H9 (cell line): Measurements from ENCODE around the gene KIAA0513. TPM values are rescaled to one million over a fixed set of nuclear protein-coding genes. Genes with fewer than 3 reads are reported as not detected.

Experiments used
- DNase-seq: peaks from one replicate; pipeline ENCODE4 v3.0.0-alpha.2; 2017
- H2AFZ ChIP-seq: one replicate; pipeline ENCODE4 v1.6.1; 2013; ENCODE audit warnings: mild to moderate bottlenecking, low read length, control low read depth, moderate library complexity
- H2AK5ac ChIP-seq: 2 replicates; pipeline ENCODE4 v1.6.1; 2013; ENCODE audit warnings: low read length, control low read depth, mixed read lengths; ENCODE audit not compliant: insufficient read length
- H2BK120ac ChIP-seq: one replicate; pipeline ENCODE4 v1.6.1; 2013; ENCODE audit warnings: low read depth, mild to moderate bottlenecking, low read length, control low read depth, inconsistent platforms; ENCODE audit not compliant: poor library complexity, severe bottlenecking
- H2BK12ac ChIP-seq: 2 replicates; pipeline ENCODE4 v1.6.1; 2013; ENCODE audit warnings: low read length, control low read depth, mixed read lengths, low read depth; ENCODE audit not compliant: insufficient read length
- H2BK15ac ChIP-seq: 2 replicates; pipeline ENCODE4 v1.6.1; 2013; ENCODE audit warnings: low read depth, low read length, control low read depth
- H2BK20ac ChIP-seq: one replicate; pipeline ENCODE4 v1.6.1; 2013; ENCODE audit warnings: low read depth, mild to moderate bottlenecking, low read length, control low read depth, inconsistent platforms; ENCODE audit not compliant: poor library complexity, severe bottlenecking
- H2BK5ac ChIP-seq: 2 replicates; pipeline ENCODE4 v1.6.1; 2013; ENCODE audit warnings: low read length, control low read depth, mixed read lengths; ENCODE audit not compliant: insufficient read length
- H3K14ac ChIP-seq: 2 replicates; pipeline ENCODE4 v1.6.1; 2013; ENCODE audit warnings: low read length, control low read depth; ENCODE audit not compliant: insufficient read depth
- H3K18ac ChIP-seq: 2 replicates; pipeline ENCODE4 v1.6.1; 2013; ENCODE audit warnings: low read depth, mild to moderate bottlenecking, mixed read lengths, low read length, control low read depth; ENCODE audit not compliant: insufficient read length
- H3K23ac ChIP-seq: 2 replicates; pipeline ENCODE4 v1.6.1; 2013; ENCODE audit warnings: low read length, control low read depth, mixed read lengths, low read depth; ENCODE audit not compliant: insufficient read length
- H3K23me2 ChIP-seq: 2 replicates; pipeline ENCODE4 v1.6.1; 2013; ENCODE audit warnings: low read depth, mild to moderate bottlenecking, mixed read lengths, low read length, control low read depth; ENCODE audit not compliant: insufficient read length, poor library complexity, severe bottlenecking
- H3K27ac ChIP-seq: 2 replicates; pipeline ENCODE4 v1.5.1; 2013; ENCODE audit warnings: low read length, control low read depth, mixed read lengths, low read depth; ENCODE audit not compliant: insufficient read length
- H3K27me3 ChIP-seq: 2 replicates; pipeline ENCODE4 v1.6.1; 2013; ENCODE audit warnings: low read length, control low read depth, inconsistent platforms; ENCODE audit not compliant: insufficient read depth
- H3K4ac ChIP-seq: 2 replicates; pipeline ENCODE4 v1.6.1; 2013; ENCODE audit warnings: low read depth, mild to moderate bottlenecking, control low read depth, inconsistent platforms, low read length, moderate library complexity
- H3K4me1 ChIP-seq: 2 replicates; pipeline ENCODE4 v1.6.1; 2013; ENCODE audit warnings: low read length, control low read depth, inconsistent platforms; ENCODE audit not compliant: insufficient read depth
- H3K4me2 ChIP-seq: 2 replicates; pipeline ENCODE4 v1.6.1; 2013; ENCODE audit warnings: low read length, control low read depth, mixed read lengths; ENCODE audit not compliant: insufficient read length, insufficient read depth
- H3K56ac ChIP-seq: 2 replicates; pipeline ENCODE4 v1.6.1; 2013; ENCODE audit warnings: low read depth, mild to moderate bottlenecking, mixed read lengths, low read length, control low read depth; ENCODE audit not compliant: insufficient read length
- H3K79me1 ChIP-seq: 2 replicates; pipeline ENCODE4 v1.6.1; 2013; ENCODE audit warnings: low read depth, mild to moderate bottlenecking, moderate library complexity, low read length, control low read depth, inconsistent platforms; ENCODE audit not compliant: insufficient read depth, poor library complexity, severe bottlenecking
- H3K79me2 ChIP-seq: 2 replicates; pipeline ENCODE4 v1.6.1; 2013; ENCODE audit warnings: low read length, control low read depth, inconsistent platforms; ENCODE audit not compliant: insufficient read depth
- H3K9ac ChIP-seq: 2 replicates; pipeline ENCODE4 v1.6.1; 2013; ENCODE audit warnings: low read length, control low read depth, mixed read lengths; ENCODE audit not compliant: insufficient read length; ENCODE audit errors: extremely low read depth
- H3K9me3 ChIP-seq: one replicate; pipeline ENCODE4 v1.6.1; 2013; ENCODE audit warnings: low read depth, low read length, inconsistent platforms; ENCODE audit not compliant: control insufficient read depth
- H3T11ph ChIP-seq: one replicate; pipeline ENCODE4 v1.6.1; 2013; ENCODE audit warnings: mild to moderate bottlenecking, low read length, control low read depth, inconsistent platforms
- H4K20me1 ChIP-seq: one replicate; pipeline ENCODE4 v1.6.1; 2013; ENCODE audit not compliant: control insufficient read depth, insufficient read length, insufficient read depth
- H4K5ac ChIP-seq: 2 replicates; pipeline ENCODE4 v1.6.1; 2013; ENCODE audit warnings: low read depth, mild to moderate bottlenecking, mixed read lengths, low read length, control low read depth; ENCODE audit not compliant: insufficient read length
- H4K8ac ChIP-seq: replicated peaks from 2 replicates; pipeline ENCODE4 v1.6.1; 2013; ENCODE audit warnings: low read length, control low read depth, mixed read lengths, low read depth; ENCODE audit not compliant: insufficient read length
- H4K91ac ChIP-seq: 2 replicates; pipeline ENCODE4 v1.6.1; 2013; ENCODE audit warnings: low read depth, mild to moderate bottlenecking, moderate library complexity, mixed read lengths, low read length, control low read depth; ENCODE audit not compliant: insufficient read length
- H3K27ac Mint-ChIP-seq, 3 experiments: 2 replicates in 2 of 3; 3 replicates in 1 of 3; pipeline ENCODE4 v1.8.0; 2020 to 2021; ENCODE audit warnings: mixed read lengths in 3 of 3, mild to moderate bottlenecking in 1 of 3, moderate library complexity in 1 of 3
- H3K27me3 Mint-ChIP-seq: 2 replicates; pipeline ENCODE4 v1.8.0; 2021; ENCODE audit warnings: low read depth, mild to moderate bottlenecking, moderate library complexity, mixed read lengths
- H3K36me3 Mint-ChIP-seq, 3 experiments: 2 replicates in 2 of 3; 3 replicates in 1 of 3; pipeline ENCODE4 v1.8.0; 2020 to 2021; ENCODE audit warnings: low read depth in 3 of 3, mixed read lengths in 3 of 3; ENCODE audit not compliant: insufficient read depth in 1 of 3
- H3K4me1 Mint-ChIP-seq, 2 experiments: 2 replicates each; pipeline ENCODE4 v1.8.0; 2020; ENCODE audit warnings: mixed read lengths in 2 of 2
- H3K4me3 Mint-ChIP-seq, 2 experiments: 2 replicates in 1 of 2; 3 replicates in 1 of 2; pipeline ENCODE4 v1.8.0; 2020 to 2021; ENCODE audit warnings: mild to moderate bottlenecking in 2 of 2, mixed read lengths in 2 of 2, moderate library complexity in 1 of 2
- H3K9me3 Mint-ChIP-seq, 2 experiments: 2 replicates in 1 of 2; 3 replicates in 1 of 2; pipeline ENCODE4 v1.8.0; 2020; ENCODE audit warnings: mild to moderate bottlenecking in 2 of 2, mixed read lengths in 2 of 2, moderate library complexity in 1 of 2
- WGBS: extraction: QIAGEN DNeasy Blood & Tissue Kit; methylation state at CpG from one replicate; pipeline ENCODE4 v1.1.7; 2013; ENCODE audit warnings: missing lambda C conversion rate, low lambda C conversion rate, mixed read lengths; ENCODE audit not compliant: insufficient read length; ENCODE audit errors: extremely low coverage; 5-methylcytosine and 5-hydroxymethylcytosine counted together
- total RNA-seq: library from RNA; stranded (reverse); gene quantifications from 2 replicates; pipeline ENCODE4 v1.2.1, GENCODE V29; 2021
- TF ChIP-seq, protein P1 (sequence below): fragments of 200-600 bp; sonication (generic); conservative IDR thresholded peaks from 3 replicates; pipeline ENCODE4 v1.8.0; 2021; ENCODE audit warnings: antibody characterized with exemption, mild to moderate bottlenecking

KIAA0513 gene
- total RNA-seq, 1 experiment from 2014 or later: 4.7 TPM

- H3K9me3 Mint-ChIP-seq: no peaks in the 10 kb centered on the region
These were observed 24.1 kb downstream of the KIAA0513 start for GRCh38 chr16:85051683-85052082.

More at GRCh38 chr16:85051683-85052082, 24.1 kb downstream of the KIAA0513 start:
- H3K23ac ChIP-seq: no peak overlapping the region
- H2BK20ac ChIP-seq: no peak overlapping the region
- TF ChIP-seq, protein P1, sequence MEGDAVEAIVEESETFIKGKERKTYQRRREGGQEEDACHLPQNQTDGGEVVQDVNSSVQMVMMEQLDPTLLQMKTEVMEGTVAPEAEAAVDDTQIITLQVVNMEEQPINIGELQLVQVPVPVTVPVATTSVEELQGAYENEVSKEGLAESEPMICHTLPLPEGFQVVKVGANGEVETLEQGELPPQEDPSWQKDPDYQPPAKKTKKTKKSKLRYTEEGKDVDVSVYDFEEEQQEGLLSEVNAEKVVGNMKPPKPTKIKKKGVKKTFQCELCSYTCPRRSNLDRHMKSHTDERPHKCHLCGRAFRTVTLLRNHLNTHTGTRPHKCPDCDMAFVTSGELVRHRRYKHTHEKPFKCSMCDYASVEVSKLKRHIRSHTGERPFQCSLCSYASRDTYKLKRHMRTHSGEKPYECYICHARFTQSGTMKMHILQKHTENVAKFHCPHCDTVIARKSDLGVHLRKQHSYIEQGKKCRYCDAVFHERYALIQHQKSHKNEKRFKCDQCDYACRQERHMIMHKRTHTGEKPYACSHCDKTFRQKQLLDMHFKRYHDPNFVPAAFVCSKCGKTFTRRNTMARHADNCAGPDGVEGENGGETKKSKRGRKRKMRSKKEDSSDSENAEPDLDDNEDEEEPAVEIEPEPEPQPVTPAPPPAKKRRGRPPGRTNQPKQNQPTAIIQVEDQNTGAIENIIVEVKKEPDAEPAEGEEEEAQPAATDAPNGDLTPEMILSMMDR: no peak
- H2AK5ac ChIP-seq: no peak overlapping the region
- H4K20me1 ChIP-seq: no peaks in the 10 kb centered on the region
- no peak overlapping the region for H2AFZ ChIP-seq
- H3K4me3 Mint-ChIP-seq: no peak overlapping the region
- H3K4me2 ChIP-seq: no peak overlapping the region
- H3T11ph ChIP-seq: no peak overlapping the region
- H2BK120ac ChIP-seq: no peak overlapping the region
- no peak overlapping the region for H3K9ac ChIP-seq
- H3K56ac ChIP-seq: no peak overlapping the region
- H2BK5ac ChIP-seq: no peak overlapping the region
- H3K79me2 ChIP-seq: no peaks in the 10 kb centered on the region
- peaks cover 9 to 16% of the 10 kb centered on the region in 2 experiments for H3K4me1 Mint-ChIP-seq
- no peak overlapping the region for H3K4ac ChIP-seq
- WGBS: no CpG with 5 or more reads among the region's 8 CpGs
- no peak overlapping the region for H3K27ac ChIP-seq
- no peak overlapping the region for H4K5ac ChIP-seq
- H2BK12ac ChIP-seq: no peak overlapping the region
- H3K36me3 Mint-ChIP-seq: no peaks in the 10 kb centered on the region; a peak in 1 of 7 replicates
- no peaks in the 10 kb centered on the region for H3K23me2 ChIP-seq
- H4K8ac ChIP-seq: no peak overlapping the region
- no peak for DNase-seq
- H3K18ac ChIP-seq: no peak overlapping the region
- no peaks in the 10 kb centered on the region for H3K4me1 ChIP-seq
- no peak overlapping the region for H4K91ac ChIP-seq
- H3K27me3 ChIP-seq: no peaks in the 10 kb centered on the region
- H3K27ac Mint-ChIP-seq: no peak overlapping the region
- no peak overlapping the region for H2BK15ac ChIP-seq
- no peaks in the 10 kb centered on the region for H3K79me1 ChIP-seq
- H3K27me3 Mint-ChIP-seq: peaks cover 20% of the 10 kb centered on the region
- no peaks in the 10 kb centered on the region for H3K9me3 ChIP-seq
- H3K14ac ChIP-seq: no peak overlapping the region
